Glomerular endothelial cell (primary cell): ENCODE measurements around the gene BCL2L13. TPM values are rescaled to one million over a fixed set of nuclear protein-coding genes. Genes with fewer than 3 reads are reported as not detected.
A peak's percentile ranks its signal among the peaks of the same experiment; 100 is the strongest.

ENCODE experiments used
- DNase-seq: peaks from one replicate; pipeline ENCODE4 v3.0.0-alpha.2; 2011; ENCODE audit warnings: low read depth, low spot score; ENCODE audit errors: extremely low read depth
- total RNA-seq: library from RNA; depleted of rRNA; stranded (reverse); fragments of >200 nt; gene quantifications from 2 replicates; pipeline ENCODE4 v1.2.3, GENCODE V29; 2015

Gene BCL2L13
- total RNA-seq, result 49.2 and 59.7 TPM in 2 replicates

DNA sequence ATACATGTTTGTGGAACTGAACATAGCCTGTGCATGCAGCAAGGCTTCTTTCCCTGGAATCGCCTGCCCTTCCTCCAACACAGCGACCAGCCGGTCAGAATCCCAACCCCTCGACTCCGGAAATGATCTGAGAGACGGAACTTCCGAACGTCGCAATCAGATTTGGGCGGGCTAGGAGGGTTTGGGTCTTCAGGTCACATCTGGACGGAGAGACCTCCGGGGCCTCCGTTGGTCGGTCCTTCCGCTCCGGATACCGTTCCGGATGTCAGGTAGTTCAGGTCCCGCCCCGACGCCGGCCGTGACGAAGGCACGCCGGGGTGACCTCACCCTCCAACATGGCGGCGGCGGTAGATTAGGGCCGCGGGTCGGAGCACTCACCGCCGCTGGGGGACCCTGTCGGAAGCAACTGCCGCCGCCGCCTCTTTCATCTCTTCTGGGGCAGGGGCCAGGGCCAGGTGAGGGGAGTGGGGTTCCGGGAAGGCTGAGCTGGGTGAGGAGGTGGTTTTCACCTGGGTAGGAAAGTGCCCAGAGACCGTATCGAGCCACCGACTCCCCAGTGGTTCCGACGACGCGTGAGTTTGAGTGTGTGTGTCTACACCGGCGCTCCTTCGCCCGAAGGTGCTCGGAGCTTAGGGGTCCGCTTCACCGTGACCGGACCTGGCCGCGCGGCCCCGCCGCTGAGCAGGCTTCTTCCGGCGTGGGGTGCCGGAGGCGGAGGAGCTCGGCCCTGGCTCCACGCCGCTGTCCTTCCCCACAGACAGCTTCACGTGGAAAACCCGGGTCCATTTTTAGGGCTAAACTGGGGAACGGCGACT, at the start of gene BCL2L13:
BCL2L13 (plus strand) TSS at position 326 of the 815 bp plus-strand sequence. CDS start 16,955 bp downstream, outside the sequence.
- no peak for DNase-seq

DNA sequence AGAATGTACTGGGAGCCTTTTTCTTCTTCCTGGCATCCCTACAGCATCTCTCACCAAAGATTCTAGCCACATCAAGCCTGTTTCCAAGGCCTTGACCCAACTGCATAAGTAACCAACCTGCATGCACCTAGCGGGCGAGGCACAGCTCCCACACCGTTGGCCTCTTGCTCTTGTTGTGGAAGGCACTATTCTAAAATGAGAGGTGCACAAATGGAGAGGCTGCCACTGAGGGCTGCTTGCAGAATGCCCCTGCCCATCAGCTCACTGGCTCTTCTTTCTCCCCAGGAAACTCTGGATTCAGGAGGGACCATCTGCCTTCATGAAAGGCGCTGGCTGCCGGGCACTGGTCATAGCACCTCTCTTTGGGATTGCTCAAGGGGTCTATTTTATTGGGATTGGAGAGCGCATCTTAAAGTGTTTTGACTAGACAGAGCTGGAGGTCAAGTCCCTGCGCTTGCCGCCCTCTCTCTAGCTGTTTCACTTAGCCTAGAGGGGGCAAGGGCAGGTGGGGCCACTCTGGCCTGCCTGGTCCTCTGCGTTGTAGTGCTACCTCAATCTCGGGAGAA, 48.7 kb upstream of the BCL2L13 start:
- no peak for DNase-seq

GRCh38 chr22:17590586-17590985, 48.0 kb upstream of the BCL2L13 start:
- DNase-seq, result no peak

DNA sequence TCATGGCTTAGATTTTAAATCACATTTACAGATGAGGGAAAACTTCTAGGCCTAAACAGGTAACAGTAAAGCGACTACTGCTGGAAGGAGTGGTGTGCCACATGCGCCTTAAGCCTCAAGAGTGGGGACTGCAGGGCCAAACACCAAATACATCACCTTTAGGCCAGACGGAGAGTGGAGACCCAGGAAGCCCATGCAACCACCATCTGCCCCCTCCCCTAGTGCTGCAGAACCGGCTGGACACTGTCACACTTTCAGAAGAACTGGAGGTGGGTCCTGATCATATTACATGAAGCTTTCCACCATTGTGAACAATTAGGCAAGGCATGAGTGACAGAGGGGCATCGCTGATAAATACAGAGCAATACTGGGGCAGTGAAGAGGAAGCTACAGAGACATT, 46.4 kb upstream of the BCL2L13 start:
- no peak for DNase-seq

GRCh38 chr22:17596226-17596625, 42.3 kb upstream of the BCL2L13 start:
- DNase-seq, result no peak

GRCh38 chr22:17597217-17597616, 41.3 kb upstream of the BCL2L13 start:
- DNase-seq, result no peak

- DNase-seq, result no peak
Observed at GRCh38 chr22:17598318-17598717, 40.2 kb upstream of the BCL2L13 start.

DNA sequence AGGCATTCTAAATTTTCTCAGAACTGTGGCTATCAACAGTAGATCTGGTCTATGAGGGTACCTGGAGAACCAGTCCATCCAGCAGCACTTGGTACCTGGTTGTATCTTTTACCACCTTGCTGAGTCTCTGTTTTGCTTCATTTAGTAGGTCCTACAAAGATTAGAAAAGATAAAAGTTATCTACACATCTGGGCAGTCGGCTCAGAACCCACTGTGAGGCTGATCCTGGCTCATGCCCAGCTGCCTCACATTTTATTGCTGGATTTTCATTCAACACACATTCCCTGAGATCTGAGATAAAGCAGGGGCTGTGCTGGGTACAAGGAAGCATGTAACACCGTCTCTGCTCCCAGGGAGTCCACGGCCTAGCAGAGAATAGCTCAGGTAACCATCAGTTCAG, 37.5 kb upstream of the BCL2L13 start:
- DNase-seq, result no peak

- no peak for DNase-seq
Observed at GRCh38 chr22:17603668-17604067, 34.9 kb upstream of the BCL2L13 start.

DNA sequence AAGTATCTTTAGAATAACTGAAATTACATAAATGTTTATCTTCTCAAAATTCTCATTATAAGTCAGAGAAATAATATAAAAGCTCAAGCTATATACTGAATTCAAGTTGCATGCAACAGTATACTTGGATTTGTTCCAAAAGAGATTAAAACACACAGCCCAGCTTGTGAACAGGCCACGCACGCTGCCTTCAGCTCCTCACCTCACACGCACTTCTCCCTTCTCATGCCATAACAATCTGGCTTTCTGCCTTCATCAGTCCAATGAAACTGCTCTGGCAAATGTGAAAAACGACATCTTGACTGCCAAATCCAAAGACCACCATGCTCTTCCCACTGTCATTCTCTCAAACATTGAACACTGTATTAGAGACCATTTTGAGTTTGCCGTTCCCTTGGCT, 32.1 kb upstream of the BCL2L13 start:
- DNase-seq, result no peak

DNA sequence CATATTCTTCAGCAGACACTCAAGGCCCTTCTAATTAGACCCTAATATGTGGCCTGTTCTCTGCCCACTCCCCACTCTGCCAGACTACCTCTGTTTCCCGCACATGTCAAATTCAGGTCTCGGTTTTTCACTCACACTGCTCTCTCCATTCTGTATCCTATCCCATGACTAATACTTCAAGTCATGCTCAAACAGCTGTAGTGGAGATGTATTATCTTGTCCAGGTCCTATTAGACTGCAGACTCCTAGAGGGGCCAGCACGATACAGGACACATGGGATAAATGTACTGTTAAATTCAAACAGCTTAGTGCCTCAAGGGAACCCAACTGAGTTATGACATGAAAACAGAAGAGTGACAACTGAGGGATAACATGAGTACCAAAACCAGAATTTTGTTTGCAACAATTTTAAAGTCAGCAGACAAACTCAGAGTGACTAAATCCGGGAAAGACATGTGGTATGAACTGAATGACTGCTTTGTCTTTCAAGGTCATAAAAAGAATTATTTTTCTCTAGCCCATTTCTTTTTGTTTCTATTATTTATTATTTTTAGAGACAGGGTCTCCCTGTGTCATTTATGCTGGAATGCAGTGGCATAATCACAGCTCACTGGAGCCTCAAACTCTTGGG, 30.6 kb upstream of the BCL2L13 start:
- no peak for DNase-seq

- no peak for DNase-seq
Observed at GRCh38 chr22:17612057-17612456, 26.5 kb upstream of the BCL2L13 start.

DNA sequence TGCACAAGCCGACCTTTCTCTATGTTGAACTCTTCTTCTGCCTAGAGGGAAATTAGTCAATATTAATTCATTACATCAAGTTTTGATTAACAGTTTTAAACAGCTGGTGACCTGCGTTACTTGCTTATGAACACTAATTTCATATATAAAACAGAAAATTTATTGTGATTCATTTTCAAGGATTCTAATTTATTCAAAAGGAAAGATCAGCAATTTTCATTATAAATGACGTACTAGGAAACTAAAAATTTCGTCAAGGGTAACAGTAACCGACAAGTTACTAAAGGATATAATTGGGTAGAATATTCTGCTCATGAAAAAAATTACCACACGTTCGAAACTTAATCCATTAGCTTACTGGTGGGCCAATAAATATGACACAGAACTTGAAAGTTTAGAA, 25.3 kb upstream of the BCL2L13 start:
- no peak for DNase-seq

DNA sequence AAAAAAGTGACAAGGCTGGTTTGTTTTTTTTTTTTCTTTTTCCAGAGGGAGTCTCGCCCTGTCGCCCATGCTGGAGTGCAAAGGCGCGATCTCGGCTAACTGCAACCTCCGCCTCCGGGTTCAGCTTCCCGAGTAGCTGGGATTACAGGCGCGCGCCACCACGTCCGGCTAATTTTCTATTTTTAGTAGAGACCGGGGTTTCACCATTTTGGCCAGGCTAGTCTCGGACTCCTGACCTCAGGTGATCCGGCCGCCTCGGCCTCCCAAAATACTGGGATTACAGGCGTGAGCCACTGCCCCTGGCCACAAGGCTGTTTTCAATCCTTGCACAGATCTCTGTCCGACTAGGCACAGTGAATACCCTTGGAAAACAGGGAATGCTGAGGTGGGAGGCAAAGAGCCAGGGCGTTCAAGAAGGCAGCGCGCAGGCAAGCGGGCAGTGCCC, 10.6 kb upstream of the BCL2L13 start:
- DNase-seq, result no peak

GRCh38 chr22:17628406-17629172, 10.0 kb upstream of the BCL2L13 start, which contains the start of gene ATP6V1E1:
Gene ATP6V1E1, minus strand, starts transcription at chr22:17628749. Its CDS starts 114 bp downstream, at chr22:17628635.
- peak; percentile 90 for DNase-seq

GRCh38 chr22:17629173-17629489, 9.4 kb upstream of the BCL2L13 start:
- DNase-seq, result no peak

GRCh38 chr22:17629641-17630040, 8.9 kb upstream of the BCL2L13 start:
- DNase-seq, result no peak

- DNase-seq, result no peak
Observed at GRCh38 chr22:17631076-17631565, 7.4 kb upstream of the BCL2L13 start.

GRCh38 chr22:17633217-17633997, 5.2 kb upstream of the BCL2L13 start:
- DNase-seq, result no peak

DNA sequence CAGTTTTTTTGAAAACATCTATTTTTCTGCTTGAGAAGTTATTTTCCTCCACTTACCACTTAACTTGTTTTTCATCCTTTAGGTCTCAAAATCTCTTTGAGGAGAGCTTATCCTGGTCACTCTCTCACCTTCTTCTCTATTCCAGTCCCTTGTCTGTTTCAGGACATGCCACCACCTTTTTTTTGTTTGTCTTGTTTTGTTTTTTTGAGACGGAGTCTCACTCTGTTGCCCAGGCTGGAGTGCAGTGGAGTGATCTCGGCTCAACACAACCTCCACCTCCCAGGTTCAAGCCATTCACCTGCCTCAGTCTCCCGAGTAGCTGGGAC, 4.6 kb upstream of the BCL2L13 start:
- no peak for DNase-seq
